Activated CD4-positive, CD25-positive, alpha-beta regulatory T cell treated with anti-CD3 and anti-CD28 coated beads, Interleukin-2, amount 50 U/mL, for 16 hours (primary cell): ENCODE results near the gene OR6B1.

Source experiments
- DNase-seq: peaks from one replicate; pipeline ENCODE4 v3.0.0-alpha.2; 2020; ENCODE audit warnings: low read depth, low spot score

Gene OR6B1

GRCh38 chr7:144000020-144000419 lies at the start of gene OR6B1:
Gene OR6B1, plus strand, starts transcription at chr7:144000320. Its CDS starts 3,677 bp downstream, at chr7:144003997.
- no peak for DNase-seq

- DNase-seq: no peak
These were observed 46.7 kb upstream of the OR6B1 start for GRCh38 chr7:143953421-143953820.

GRCh38 chr7:143954135-143954534 lies 46.0 kb upstream of the OR6B1 start:
- DNase-seq: no peak

- DNase-seq: no peak
These were observed 45.6 kb upstream of the OR6B1 start, which contains the start of gene OR2F1 for GRCh38 chr7:143954544-143954943. Gene OR2F1, plus strand, starts transcription at chr7:143954844. Its CDS starts 5,127 bp downstream, at chr7:143959971.

GRCh38 chr7:143958781-143959180 lies 41.3 kb upstream of the OR6B1 start:
- DNase-seq: no peak

GRCh38 chr7:143960813-143961610 lies 39.1 kb upstream of the OR6B1 start:
- DNase-seq: no peak

DNA sequence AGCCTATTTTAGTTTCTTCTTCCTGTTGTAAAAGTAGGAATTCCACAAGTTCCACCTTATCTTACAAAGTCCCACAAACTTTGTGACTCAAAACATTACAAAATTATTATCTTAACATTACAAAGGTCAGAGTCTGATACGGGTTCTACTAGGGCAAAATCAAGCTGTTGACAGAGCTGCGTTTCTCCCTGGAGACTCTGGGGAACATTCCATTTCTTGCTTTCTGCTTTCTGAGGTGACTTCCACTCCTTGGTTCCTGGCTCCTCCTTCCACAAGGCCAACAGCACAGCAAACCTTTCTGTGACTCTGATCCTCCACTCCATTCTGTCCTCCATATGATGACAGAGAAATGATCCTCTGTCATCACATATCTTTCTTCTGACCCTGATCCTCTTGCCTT lies 34.8 kb upstream of the OR6B1 start:
- DNase-seq: no peak

GRCh38 chr7:143967398-143967797 lies 32.7 kb upstream of the OR6B1 start:
- DNase-seq: no peak

DNA sequence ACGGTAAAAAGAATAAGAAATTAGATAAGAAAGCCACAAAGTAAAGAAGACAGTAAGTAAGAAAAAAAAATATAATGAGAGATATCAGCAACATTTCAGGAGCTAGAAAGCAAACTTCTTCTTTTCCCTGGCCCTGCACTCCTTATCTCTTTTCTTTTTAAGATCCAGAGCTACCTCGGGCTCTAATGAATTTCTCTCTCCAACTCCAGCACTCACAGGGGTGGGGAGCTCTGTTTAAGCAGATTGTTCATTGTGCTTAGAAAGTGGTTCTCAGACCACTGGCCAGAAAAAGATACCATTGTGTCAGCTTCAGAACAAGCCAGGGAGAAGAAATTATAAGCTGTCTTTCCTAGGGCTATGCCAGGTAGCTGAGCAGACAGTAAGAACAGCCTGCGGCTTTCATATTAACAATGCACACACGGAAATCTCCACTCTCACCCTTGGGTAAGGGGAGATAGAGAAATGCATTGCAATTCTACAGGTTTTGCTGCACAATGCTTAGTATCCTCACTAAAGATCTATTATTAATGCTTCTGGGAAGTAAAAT lies 26.2 kb upstream of the OR6B1 start:
- DNase-seq: no peak

- DNase-seq: no peak
These were observed 25.7 kb upstream of the OR6B1 start for GRCh38 chr7:143974459-143974858.

DNA sequence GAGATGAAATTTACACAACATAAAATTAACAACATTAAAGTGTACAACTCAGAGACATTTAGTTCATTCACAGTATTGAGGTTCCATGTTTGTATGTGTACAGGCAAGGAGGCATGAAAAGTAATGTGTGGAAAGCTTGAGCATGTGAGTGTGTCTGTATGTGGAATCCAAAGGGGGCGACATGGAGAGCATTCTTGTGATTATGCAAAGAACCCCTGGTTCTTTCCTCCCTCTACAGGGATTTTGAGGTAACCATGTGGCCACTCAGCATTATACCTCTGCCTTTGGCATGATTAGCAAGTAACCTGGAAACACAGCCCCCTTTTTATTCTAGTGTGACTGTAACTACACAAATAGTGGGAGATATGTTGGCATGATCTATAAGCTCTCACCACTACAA lies 24.5 kb upstream of the OR6B1 start:
- no peak for DNase-seq

DNA sequence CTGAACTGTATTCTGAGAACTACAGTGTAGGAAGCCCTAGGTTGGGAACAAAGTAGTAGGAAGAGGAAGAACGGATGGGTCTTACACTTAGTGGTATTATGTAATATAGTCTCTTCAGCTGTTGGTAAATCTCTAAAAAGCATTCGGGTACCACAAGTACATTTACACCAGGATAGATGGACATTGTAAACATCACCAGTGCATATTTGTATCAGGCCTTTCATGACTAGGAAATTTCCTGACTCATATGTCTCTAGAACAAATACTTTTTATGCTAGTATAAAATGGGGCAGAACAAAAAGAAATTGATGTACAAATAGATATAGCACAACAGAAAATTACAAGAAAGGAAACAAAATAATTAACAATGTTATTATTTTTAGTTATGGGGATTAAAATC lies 21.5 kb upstream of the OR6B1 start:
- no peak for DNase-seq

GRCh38 chr7:143979359-143979758 lies 20.8 kb upstream of the OR6B1 start:
- DNase-seq: no peak

DNA sequence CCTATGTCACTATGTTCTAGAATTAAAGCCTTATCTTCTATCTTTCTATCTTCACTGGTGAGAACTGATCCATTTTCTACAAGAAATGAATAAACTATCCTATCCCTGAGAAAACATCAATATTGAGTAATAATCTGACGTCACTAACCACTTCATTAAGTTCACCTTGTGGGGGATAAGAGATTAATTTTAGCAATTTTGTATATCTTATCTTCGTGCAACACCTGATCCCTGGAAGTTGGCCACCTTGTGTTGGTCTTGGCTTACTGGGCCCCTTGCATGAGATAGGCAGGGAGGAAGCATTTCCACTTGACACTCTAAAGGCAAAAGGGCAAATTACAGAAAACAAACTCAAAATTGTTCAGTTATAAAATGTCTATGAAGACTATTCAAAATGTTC lies 20.1 kb upstream of the OR6B1 start:
- DNase-seq: no peak

GRCh38 chr7:143980746-143981510 lies 19.2 kb upstream of the OR6B1 start:
- no peak for DNase-seq

DNA sequence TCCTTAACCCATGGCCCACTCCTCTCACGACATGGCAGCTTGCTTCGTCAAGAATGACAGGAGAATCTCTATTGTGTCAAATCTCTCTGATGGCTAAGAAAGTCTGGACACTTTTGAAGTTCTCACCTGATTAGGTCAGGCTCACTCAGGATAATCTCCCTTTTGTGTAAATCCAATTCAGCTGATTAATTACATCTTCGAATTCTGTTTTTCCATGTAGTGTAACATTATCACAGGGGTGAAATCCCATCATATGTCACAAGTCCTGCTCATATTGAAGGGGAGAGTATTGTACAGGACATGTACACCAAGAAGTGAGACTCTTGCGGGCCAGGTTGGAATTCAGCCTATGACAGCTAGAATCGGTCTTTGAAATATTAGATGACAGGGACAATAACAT lies 16.2 kb upstream of the OR6B1 start:
- DNase-seq: no peak

DNA sequence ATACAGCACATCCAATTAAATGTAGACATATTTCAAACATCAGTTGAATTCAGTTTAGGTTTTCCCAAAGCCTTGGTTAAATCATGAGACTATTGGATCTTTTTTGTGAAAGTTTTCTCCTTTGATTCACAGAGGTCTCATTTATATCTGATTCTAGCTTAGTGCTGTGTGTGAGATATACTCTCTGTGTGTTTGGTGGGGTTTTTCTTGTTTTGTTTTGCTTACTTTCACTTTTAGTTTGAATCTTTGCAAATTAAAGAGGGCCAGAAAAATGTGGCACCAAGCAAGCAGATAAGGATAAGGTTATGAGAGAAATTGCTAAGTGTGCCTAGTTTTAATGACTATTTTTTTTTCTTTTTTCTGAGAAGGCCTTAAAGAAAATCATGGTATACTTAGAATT lies 12.6 kb upstream of the OR6B1 start:
- DNase-seq: no peak

GRCh38 chr7:143988976-143989745 lies 11.0 kb upstream of the OR6B1 start:
- DNase-seq: no peak

- DNase-seq: no peak
These were observed 7.5 kb upstream of the OR6B1 start for GRCh38 chr7:143992670-143993069.

GRCh38 chr7:143993924-143994323 lies 6.2 kb upstream of the OR6B1 start:
- DNase-seq: no peak

- no peak for DNase-seq
These were observed 1.4 kb downstream of the OR6B1 start for GRCh38 chr7:144001543-144001942.

- DNase-seq: no peak
These were observed 4.6 kb downstream of the OR6B1 start for GRCh38 chr7:144004703-144005102.
